Measurements from ENCODE around the gene STK10.
"Not testable (repeated sequence)": the region's sequence is repeated elsewhere in the genome, so short reads cannot be mapped to it uniquely, and the experiment has no call there.

Gene STK10

DNA sequence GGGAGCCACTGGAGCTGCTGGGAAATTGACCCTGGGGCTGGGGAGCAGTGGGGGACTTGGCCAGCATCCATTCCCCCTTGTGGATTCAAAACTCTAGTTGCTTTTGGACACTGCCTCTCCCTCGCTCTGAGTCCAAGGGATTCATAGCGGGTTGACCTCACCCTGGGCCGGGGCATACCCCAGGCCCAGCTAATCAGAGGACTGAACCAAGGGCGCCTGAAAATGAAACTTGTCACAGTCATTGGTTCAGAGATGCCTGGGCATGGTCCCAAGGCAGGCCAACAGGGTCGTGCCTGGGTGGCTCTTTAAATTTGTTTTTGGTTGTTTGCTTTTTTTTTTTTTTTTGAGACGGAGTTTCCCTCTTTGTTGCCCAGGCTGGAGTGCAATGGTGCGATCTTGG lies 22.6 kb downstream of the STK10 start:
- no peak for DNase-seq (ENCODE audit: low read depth)

DNA sequence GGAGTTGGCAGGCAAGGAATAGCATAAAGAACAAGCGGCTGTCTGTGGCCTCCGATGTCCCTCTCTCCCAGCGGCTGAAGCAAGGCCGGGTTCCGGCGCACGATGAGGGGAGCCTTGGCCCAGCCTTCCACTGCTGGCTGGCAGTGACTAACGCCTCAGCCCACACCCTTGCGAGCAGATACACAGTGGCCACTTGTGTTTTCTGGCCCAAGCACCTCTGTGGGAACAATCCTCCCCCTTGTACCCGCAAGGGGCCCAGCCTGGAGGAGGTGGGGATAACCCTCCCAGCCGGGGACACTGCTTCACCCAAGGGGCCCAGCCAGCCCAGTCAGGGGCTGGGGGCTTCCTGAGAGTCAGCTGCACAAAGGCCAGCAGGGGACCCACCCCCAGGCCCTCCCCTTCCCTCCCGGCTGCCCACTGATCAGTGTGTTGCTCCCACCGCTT lies 23.2 kb downstream of the STK10 start:
- DNase-seq (ENCODE audit: low read depth): no peak

- no peak for DNase-seq (ENCODE audit: low read depth)
Observed at GRCh38 chr5:172163346-172163745, 24.7 kb downstream of the STK10 start.

DNA sequence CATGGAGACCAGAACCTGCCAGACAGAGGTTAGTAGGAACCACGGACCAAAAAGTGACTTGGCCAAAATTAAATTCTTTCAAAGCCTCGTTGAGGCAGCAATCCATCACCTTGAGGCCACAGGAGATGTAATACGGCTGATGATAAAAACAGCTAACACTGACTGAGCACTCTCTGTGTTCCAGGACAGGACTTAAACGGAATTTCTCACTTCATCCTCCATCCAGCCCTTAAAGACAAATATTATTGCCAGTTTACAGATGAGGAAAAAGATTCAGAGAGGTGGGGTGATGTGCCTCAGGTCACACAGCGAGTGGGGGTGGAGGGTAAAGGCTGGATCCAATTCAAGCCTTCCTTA lies 25.1 kb downstream of the STK10 start:
- no peak for DNase-seq (ENCODE audit: low read depth)

- no peak for DNase-seq (ENCODE audit: low read depth)
Observed at GRCh38 chr5:172162323-172162986, 25.6 kb downstream of the STK10 start.

GRCh38 chr5:172160506-172160905 lies 27.5 kb downstream of the STK10 start:
- no peak for DNase-seq (ENCODE audit: low read depth)

- DNase-seq (ENCODE audit: low read depth): no peak
Observed at GRCh38 chr5:172159016-172159415, 29.0 kb downstream of the STK10 start.

- DNase-seq (ENCODE audit: low read depth): no peak
Observed at GRCh38 chr5:172156541-172156994, 31.5 kb downstream of the STK10 start.

DNA sequence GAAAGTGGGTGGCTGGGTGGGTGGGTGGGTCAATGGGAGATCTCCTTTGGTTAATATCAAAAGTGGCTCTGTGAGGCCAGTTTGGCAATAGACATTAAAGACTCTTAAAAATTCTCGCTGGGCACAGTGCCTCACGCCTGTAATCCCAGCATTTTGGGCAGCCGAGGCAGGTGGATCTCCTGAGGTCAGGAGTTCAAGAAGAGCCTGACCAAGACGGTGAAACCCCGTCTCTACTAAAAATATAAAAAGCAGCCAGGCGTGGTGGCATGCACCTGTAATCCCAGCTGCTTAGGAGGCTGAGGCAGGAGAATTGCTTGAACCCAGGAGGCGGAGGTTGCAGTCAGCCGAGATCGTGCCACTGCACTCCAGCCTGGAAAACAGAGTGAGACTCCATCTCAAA lies 32.9 kb downstream of the STK10 start:
- not testable (repeated sequence) for DNase-seq (ENCODE audit: low read depth)

DNA sequence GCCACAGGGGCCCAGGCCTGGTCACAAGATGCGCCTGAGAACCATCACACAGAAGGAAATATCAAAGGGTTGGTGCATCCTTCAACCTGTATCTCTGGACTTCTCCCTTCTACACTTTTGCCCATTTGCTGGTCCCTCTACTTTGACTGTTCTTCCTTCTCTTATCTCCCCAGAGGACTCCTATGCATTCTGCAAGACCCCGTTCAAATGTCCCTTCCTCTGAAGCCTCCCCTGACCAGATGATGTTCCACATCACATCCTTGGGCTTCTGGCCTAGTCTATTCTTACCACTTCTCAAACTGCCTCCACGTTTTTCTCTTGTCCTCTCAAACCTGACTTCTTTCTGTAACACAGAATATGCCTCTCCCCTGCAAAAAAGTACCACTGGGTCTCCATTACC lies 34.3 kb downstream of the STK10 start:
- no peak for DNase-seq (ENCODE audit: low read depth)

DNA sequence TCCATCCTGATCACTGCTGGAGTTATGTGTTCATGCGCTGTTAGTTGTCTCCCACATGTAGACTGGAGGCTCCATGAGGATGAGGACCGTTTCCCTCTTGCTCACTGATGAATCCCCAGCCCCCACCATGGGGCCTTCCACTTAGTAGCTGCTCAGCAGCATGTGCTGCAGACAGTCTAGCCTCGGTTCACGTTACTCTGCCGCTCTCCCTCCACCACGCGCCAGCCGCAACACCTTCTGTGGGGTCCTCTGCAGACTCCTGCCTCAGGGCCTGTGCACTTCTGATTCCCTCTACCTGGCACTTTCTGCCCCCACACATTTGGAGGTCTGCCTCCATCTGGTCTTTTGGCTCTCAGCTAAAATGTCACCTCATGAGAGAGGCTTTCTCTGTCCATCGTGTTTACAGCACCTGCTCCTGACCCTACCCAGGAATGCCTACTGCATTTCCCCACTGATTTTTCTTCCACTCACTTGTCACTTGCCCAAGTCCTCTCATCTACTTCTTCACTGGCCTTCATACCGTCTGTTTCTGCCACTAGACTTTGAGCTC lies 36.3 kb downstream of the STK10 start:
- no peak for DNase-seq (ENCODE audit: low read depth)

DNA sequence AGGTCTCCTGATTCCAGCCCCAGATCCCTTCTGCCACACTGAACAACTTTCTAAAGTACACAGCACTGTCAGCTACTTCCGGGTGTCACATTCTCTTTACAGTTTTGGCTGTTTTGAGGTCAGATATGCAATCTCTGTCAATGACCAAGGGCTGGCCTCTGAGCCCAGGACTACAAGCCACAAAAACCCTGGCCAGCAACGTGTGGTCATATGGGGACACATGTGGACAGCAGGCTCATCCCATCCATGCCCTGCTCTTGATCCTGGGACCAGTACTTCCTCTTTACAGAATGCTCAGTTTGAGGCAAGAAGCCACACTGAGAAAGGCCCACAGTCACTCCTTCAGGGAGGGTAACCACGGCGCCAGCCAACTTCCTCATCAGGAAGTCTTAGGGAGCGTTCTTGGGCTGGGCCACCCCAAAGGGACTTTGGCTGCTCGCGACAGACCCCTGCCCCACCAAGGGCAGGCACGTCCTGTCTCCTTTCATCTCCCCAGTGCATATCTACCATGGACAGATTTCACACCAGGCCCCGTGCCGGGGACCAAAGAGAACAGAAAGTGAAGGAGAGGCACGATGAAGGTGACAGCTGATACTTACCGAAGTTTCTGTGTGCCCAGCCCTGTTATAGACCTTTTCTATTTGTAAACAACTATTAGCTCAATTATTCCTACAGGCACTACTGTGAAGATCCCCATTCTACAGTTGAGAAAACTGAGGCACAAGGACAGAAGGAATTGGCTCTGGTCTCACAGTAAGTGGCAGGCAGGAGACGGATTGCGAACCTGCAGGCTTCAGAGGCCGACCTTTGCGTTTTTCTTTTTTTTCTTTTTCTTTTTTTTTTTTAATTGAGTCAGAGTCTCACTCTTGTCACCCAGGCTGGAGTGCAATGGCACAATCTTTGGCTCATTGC lies 37.3 kb downstream of the STK10 start:
- DNase-seq (ENCODE audit: low read depth): no peak

- not testable (repeated sequence) for DNase-seq (ENCODE audit: low read depth)
Observed at GRCh38 chr5:172149481-172149880, 38.5 kb downstream of the STK10 start.

- DNase-seq (ENCODE audit: low read depth): no peak
Observed at GRCh38 chr5:172149073-172149472, 39.0 kb downstream of the STK10 start.

DNA sequence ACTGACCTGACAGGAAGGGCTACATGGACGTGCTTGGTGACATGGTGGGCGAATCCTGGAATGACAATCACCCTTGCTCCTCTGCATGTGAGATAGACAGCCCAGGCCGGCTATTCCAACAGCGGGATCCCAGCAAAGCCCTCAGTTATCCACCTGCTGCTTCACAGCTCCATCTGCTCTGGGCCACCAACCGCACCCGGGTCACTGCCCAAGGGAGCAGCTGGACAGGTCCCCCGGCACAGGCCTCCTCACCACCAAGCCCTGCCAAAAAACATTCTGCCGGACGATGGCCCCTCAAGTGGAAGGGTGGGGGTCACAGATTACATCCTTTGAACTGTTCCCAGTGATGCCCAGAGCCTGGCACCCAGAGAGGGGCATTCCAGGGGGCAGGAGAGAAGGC lies 39.6 kb downstream of the STK10 start:
- DNase-seq (ENCODE audit: low read depth): no peak

DNA sequence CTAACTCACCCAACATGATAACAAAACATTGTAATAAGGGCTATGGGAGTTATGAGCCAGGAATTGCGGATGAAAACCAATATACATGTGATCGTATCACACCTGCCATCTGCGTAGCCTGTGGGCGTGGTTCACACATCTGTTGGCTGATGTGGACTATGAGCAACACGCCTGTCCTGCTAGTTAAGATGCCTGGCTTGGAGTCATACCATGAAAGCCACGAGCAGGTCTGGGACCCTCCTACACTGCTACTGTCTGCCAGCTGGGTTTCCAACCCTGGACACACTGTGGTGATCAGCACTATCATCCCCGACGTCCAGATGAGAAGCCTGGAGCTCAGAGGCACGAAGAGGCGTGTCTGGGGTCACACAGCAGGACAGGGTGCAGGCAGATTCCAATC lies 40.2 kb downstream of the STK10 start:
- DNase-seq (ENCODE audit: low read depth): no peak

DNA sequence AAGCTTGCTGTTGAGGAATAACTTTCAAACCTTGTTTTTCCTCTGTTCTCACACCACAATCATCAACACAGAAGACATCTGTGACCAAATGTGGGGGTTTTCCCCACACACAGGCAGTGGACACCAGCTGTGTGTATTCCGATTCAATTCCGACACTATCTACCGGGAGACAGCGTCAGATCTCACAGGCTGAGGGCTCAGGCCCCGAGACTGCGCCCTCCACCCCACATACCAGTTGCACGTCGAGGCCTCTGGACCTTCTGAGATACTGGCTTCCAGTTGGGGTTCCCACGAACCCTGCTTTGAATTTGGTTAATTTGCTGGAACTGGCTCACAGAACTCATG lies 41.3 kb downstream of the STK10 start:
- DNase-seq (ENCODE audit: low read depth): no peak

DNA sequence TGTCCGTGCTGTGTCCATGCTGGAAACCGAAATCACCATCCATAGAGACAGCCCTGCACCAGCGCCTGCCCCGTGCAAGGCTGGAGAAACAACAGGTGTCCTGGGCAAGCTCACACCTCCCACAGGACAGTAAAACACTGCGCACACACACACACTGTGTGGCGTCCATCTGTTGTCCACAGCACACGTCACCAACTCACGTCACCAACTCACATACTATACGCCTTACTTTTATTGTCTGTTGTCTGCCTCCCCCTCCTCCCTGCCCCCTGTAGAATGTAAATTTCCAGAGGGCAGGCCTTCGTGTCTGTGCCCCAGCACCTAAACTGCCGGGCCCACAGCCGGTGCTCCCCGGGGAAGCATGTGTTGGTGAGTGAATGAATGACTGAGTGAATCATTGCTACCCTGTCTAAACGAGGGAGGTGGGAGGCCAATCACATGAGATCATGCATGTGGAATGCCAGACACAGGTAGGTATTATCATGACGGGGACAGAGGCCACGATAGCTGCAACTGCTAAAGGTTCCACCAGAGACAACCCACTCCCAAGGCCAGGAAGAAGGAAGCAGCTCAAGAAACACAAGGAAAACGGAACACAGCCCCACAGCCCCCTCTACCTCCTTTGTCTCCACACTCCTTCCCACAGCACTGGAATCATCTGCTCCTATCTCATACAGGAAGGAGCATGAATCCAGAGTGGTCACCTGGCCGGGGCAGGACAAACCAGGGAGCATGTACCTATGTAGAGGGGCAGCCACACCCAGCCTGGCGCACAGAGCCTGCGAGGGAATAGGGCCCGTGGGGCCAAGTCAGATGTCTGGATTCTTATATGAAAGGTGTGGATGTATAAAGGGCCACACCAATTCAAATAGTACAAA lies 41.9 kb downstream of the STK10 start:
- no peak for DNase-seq (ENCODE audit: low read depth)

DNA sequence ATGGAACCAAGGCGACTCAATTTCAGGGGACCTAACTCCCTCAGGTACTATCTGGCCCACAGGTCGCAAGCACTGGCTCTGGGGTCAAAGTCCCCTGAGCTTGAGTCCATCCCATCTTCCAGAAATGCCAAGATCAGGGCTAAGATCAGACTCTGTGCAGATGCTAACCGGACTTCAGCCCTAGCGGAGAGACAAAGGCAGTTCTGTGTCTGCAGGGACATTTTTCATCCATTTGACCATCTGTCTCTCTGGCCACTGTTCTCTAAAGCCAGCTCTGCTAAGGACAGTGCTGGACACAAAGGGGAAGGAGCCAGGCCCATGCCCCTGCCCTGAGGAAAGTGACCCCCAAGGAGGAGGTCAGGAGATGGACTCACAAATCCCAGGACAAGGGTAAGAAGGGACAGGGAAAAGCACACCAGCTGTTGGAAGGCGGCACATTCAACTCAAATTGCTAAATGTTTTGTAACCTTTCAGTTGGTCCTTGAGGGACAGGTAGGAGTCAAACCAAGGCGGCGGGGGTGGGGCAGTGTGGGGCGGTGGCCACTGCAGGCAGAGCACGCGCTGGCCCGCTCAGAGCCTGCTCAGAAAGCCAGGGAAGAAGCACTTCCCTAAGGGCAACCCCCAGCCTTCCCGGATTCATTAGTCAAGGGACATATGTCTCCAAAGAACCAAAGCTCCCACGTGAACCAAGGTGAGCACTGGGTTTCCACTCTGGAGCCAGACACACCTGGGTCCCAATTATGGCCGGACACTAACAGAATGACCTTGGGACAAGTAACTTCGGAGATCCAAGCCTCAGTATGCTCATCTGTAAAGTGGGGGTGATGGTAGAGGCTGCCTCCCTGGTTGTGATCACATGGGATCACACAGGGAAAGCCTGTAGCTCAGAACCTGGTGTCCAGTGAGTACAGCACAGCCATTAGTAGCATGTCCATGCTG lies 42.8 kb downstream of the STK10 start:
- DNase-seq (ENCODE audit: low read depth): no peak

DNA sequence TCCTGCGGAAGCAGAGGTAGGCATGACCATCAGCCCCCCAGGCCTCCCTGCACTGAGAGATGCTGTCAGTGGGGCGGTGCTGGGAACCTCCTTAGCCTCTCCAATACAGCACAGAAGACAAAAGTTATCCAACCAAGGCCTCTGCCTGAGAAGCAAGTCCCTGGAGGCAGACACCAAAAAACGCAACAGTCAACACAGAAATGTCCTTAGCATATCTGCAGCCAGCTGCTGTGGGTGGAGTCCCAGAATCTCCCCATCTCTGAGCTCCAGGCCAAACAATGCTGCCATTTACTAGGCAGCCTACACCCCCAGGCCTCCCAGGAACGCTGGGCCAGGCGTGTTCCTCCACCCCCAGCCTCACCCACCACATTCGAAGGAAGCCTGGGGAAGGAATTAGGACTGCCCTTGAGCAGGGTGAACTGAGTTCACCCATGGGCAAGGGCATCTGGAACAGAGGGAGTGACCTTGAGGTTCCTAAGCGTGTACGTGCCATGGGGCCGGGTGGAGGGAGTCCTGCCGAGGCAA lies 43.7 kb downstream of the STK10 start:
- DNase-seq (ENCODE audit: low read depth): no peak

GRCh38 chr5:172143875-172144274 lies 44.1 kb downstream of the STK10 start:
- no peak for DNase-seq (ENCODE audit: low read depth)
